WI38 (cell line): ENCODE results near the gene HLA-DQB1.
"Not testable (repeated sequence)": the region's sequence is repeated elsewhere in the genome, so short reads cannot be mapped to it uniquely, and the experiment has no call there.

Source experiments
- H3K4me3 ChIP-seq: 2 replicates; pipeline ENCODE4 v1.5.1; 2011; ENCODE audit warnings: low read depth, mild to moderate bottlenecking, control low read depth, low read length
- TF ChIP-seq, protein P1 (sequence below): IDR thresholded peaks from 2 replicates; pipeline ENCODE4 v1.5.1; 2012; ENCODE audit warnings: low read depth, mild to moderate bottlenecking, control low read depth, low read length

Gene HLA-DQB1

DNA sequence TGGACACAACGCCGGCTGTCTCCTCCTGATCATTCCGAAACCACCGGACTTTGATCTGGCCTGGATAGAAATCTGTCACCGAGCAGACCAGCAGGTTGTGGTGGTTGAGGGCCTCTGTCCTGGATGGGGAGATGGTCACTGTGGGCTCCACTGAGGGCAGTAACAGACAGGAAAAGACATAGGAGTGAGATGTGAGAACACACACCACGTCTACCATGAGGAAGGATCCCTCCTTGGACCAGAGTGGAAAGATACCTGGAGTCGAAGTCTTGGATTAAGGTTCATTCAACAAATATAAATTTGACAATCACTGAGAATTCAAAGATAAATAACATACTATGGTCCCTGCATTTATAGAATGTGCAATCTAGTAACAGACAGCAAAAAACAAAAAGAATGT, 4.4 kb downstream of the HLA-DQB1 start:
- TF ChIP-seq, protein P1, sequence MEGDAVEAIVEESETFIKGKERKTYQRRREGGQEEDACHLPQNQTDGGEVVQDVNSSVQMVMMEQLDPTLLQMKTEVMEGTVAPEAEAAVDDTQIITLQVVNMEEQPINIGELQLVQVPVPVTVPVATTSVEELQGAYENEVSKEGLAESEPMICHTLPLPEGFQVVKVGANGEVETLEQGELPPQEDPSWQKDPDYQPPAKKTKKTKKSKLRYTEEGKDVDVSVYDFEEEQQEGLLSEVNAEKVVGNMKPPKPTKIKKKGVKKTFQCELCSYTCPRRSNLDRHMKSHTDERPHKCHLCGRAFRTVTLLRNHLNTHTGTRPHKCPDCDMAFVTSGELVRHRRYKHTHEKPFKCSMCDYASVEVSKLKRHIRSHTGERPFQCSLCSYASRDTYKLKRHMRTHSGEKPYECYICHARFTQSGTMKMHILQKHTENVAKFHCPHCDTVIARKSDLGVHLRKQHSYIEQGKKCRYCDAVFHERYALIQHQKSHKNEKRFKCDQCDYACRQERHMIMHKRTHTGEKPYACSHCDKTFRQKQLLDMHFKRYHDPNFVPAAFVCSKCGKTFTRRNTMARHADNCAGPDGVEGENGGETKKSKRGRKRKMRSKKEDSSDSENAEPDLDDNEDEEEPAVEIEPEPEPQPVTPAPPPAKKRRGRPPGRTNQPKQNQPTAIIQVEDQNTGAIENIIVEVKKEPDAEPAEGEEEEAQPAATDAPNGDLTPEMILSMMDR, result no peak
- no peak overlapping the region for H3K4me3 ChIP-seq

- TF ChIP-seq, protein P1, result no peak
- no peak overlapping the region for H3K4me3 ChIP-seq
These were observed 6.4 kb downstream of the HLA-DQB1 start for GRCh38 chr6:32659856-32660595.

DNA sequence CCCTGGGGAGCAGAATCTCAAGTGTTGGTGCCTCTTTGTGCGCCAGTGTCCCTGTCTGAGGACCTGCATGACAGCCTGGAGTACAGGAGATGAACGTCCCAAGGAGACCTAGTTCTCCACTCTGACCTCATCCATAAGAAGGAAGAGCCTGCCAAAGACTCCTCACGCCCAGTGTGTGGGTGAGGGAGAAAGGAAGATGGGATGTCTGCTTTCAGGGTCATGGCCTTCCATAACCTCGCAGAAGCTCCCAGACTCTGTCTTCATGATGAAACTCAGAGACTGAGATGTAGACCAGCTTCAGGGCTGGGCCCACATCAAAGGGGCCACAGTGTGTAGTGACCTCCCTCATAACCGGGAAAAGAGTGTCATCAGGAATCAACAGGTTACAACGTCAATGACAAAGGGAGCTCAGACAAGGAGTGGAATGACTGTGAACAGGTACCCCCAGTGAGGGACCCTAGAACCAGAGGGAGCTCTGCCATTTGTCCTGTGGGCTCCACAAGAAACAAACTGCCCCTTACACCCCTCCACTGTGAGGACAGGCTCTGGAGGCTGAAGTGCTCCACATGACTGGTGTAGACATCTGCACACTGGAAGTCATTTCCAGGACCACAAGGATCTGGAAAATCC, 8.1 kb downstream of the HLA-DQB1 start:
- TF ChIP-seq, protein P1, result no peak
- no peak overlapping the region for H3K4me3 ChIP-seq

DNA sequence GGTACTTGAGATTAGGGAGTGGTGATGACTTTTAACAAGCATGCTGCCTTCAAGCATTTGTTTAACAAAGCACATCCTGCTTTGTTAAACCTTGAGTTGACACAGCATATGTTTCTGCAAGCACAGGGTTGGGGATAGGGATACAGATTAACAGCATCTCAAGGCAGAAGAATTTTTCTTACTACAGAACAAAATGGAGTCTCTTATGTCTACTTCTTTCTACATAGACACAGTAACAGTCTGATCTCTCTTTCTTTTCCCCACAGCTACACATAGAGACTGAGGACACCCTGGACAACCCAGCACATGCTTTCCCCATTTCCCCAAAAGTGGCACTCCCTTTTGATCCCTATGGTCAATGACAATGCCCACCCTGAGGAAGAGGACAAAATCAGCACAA, 8.6 kb downstream of the HLA-DQB1 start:
- not testable (repeated sequence) for H3K4me3 ChIP-seq

GRCh38 chr6:32657329-32657728, 9.1 kb downstream of the HLA-DQB1 start:
- not testable (repeated sequence) for H3K4me3 ChIP-seq

GRCh38 chr6:32655203-32655710, 11.2 kb downstream of the HLA-DQB1 start:
- H3K4me3 ChIP-seq, result no peak overlapping the region
- TF ChIP-seq, protein P1, result no peak

DNA sequence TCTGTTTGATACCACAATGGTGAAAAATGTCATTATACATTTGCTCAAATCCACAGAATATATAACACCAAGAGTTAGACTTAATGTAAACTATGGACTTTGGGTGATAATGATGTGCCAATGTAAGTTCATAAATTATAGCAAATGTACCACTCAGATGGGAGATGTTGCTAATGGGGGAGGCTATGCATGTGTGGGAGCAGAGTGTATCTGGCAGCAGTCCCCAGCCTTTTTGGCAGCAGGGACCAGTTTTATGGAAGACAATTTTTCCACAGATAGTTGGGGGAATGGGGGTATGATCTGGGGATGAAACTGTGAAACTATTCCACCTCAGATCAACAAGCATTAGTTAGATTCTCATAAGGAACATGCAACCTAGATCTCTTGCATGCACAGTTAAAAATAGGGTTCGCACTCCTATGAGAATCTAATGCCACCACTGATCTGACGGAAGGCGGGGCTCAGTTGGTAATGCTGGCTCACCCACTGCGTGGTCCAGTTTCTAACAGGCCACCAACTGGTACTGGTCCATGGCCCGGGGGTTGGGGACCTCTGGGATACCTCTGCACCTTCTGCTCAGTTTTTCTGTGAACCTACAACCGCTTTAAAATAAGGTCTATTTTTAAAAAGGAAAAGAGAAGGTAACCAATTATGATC, 21.3 kb downstream of the HLA-DQB1 start:
- TF ChIP-seq, protein P1, result no peak
- H3K4me3 ChIP-seq, result no peak overlapping the region

DNA sequence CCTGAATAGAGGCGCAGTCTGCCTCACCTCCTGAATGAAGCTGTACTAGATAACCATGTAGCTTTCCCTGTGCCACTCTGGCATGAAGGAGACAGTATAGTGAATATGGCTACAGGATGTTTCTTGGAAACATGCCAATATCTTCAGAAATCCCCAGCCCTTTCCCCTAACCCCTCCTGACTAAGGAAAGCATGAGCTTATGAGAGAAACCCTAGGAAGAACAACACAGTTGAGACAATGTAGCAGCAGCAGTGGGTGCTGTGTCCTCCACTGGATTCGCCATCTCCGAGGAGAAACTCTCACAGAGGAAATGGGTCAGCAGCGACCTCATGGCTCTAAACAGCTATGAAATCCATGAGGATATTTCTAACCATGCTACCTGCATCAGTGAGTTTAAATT, 22.6 kb downstream of the HLA-DQB1 start:
- TF ChIP-seq, protein P1, result no peak
- H3K4me3 ChIP-seq, result no peak overlapping the region
